ENCODE measurements around the gene ATP8B2. TPM values are rescaled to one million over a fixed set of nuclear protein-coding genes. Genes with fewer than 3 reads are reported as not detected.

The ATP8B2 gene
- total and polyA plus RNA-seq, 10 of the 15 experiments (the other 5 are each of a cell fraction or from before 2014, with no cell fraction given), result 0.44 to 61.8 (median 15.0) TPM

- Histone ChIP-seq H3K27ac (ENCODE audit: control insufficient read depth, insufficient read depth) (no peak overlapping the region), H3K4me1 (ENCODE audit: control insufficient read depth, insufficient read depth, low read length) (peaks cover 3% of the 10 kb centered on the region), H3K36me3 (ENCODE audit: control insufficient read depth in 2 of 2, insufficient read depth in 2 of 2, low read length in 1 of 2) (peaks cover 2 to 19% of the 10 kb centered on the region in 2 experiments), H3K4me3 (no peak overlapping the region), H3K9me3 (replicated peaks; ENCODE audit: control insufficient read depth, insufficient read depth, low read length) (no peaks in the 10 kb centered on the region), H3K79me2 (ENCODE audit: control insufficient read depth, insufficient read depth, low read length) (no peaks in the 10 kb centered on the region), H3K27me3 (replicated peaks in 1 of 2; ENCODE audit: control insufficient read depth in 2 of 2, insufficient read depth in 2 of 2, low read length in 1 of 2) (peaks cover 0 to 5% of the 10 kb centered on the region in 2 experiments; a peak in 2 of 4 replicates), H4K20me1 (ENCODE audit: control insufficient read depth, insufficient read depth) (no peaks in the 10 kb centered on the region), H3K4me2 (ENCODE audit: control insufficient read depth, insufficient read depth) (no peak overlapping the region), H2AFZ (ENCODE audit: control insufficient read depth, low read depth, low read length) (no peak overlapping the region), H3K9ac (ENCODE audit: control insufficient read depth, insufficient read depth, low read length) (no peak overlapping the region)
- in situ Hi-C loops (cut with MboI), result no loop called here
- intact Hi-C loops (cut with micrococcal nuclease; ENCODE audit: unreplicated experiment), result loop anchor here (1.0 kb wide), 1 partner anchor 130 kb away; no protein-coding TSS in a partner anchor
- RAD21 ChIA-PET (ENCODE audit: unreplicated experiment), result interaction anchor here (0.7 to 1.3 kb wide), 7 partner anchors 13 to 199 kb away, joined by 3 to 11 read pairs (median 5); no protein-coding TSS in a partner anchor
- 95% methylated on average over 3 of the region's 3 CpGs for WGBS (ENCODE audit: insufficient coverage, insufficient replicate concordance, low lambda C conversion rate, missing lambda C conversion rate)
- ATAC-seq (no peak), FAIRE-seq (no peak), DNase-seq (ENCODE audit: low read depth, low spot score) (no peak)
- BruUV-seq (replicated peaks), result no TSS peak
- CTCF ChIA-PET, result interaction anchor here (0.6 to 12.1 kb wide), 11 partner anchors 13 to 199 kb away, joined by 3 to 94 read pairs (median 5); no protein-coding TSS in a partner anchor
- POLR2A ChIA-PET, result interaction anchor here (0.6 kb wide), 1 partner anchor 197 kb away, joined by 4 read pairs; no protein-coding TSS in a partner anchor
- SMC1A ChIA-PET (ENCODE audit: uncharacterized antibody, unreplicated experiment), result interaction anchor here (0.9 to 4.4 kb wide), 7 partner anchors 10 to 199 kb away, joined by 3 to 33 read pairs (median 3); no protein-coding TSS in a partner anchor
- TF ChIP-seq RBBP5 (conservative IDR thresholded peaks at IDR 0.05) (no peak), HCFC1 (IDR thresholded peaks at IDR 0.05; ENCODE audit: low read length) (no peak), ASH2L (IDR thresholded peaks at IDR 0.05; ENCODE audit: borderline replicate concordance, low read depth) (no peak), IKZF2 (IDR thresholded peaks at IDR 0.05) (no peak), ZBTB33 (IDR thresholded peaks at IDR 0.05) (no peak), E2F8 (IDR thresholded peaks at IDR 0.05; ENCODE audit: low read depth, partially characterized antibody) (no peak), EP300 (IDR thresholded peaks at IDR 0.05; ENCODE audit: borderline replicate concordance in 1 of 2, control insufficient read depth in 1 of 2, low read depth in 2 of 2, low read length in 2 of 2) (no peak), STAT1 (conservative IDR thresholded peaks at IDR 0.05) (no peak), ZBTB11 (CRISPR knock-in tag; IDR thresholded peaks at IDR 0.05) (no peak), NRF1 (conservative IDR thresholded peaks at IDR 0.05; ENCODE audit: low read depth, low read length) (no peak), SKIL (IDR thresholded peaks at IDR 0.05; ENCODE audit: low read depth, poor library complexity, severe bottlenecking) (no peak), MTA2 (IDR thresholded peaks at IDR 0.05; ENCODE audit: low read depth) (no peak), CBX3 (IDR thresholded peaks at IDR 0.05; ENCODE audit: borderline replicate concordance, low read depth) (no peak)
Observed at GRCh38 chr1:154347961-154348360, 22.6 kb downstream of the ATP8B2 start.
